ENCODE measurements around the gene BBOX1.

BBOX1 gene

GRCh38 chr11:27108809-27109208 is 68.2 kb downstream of the BBOX1 start:
- Histone ChIP-seq H3K27ac (ENCODE audit: low read depth, low read length) (no peak overlapping the region), H3K27me3 (ENCODE audit: insufficient read depth, low read length) (no peaks in the 10 kb centered on the region), H3K9ac (ENCODE audit: low read depth, low read length) (no peak overlapping the region), H3K9me3 (ENCODE audit: insufficient read depth, low read depth, low read length) (no peaks in the 10 kb centered on the region), H3K36me3 (ENCODE audit: insufficient read depth, low read length) (no peaks in the 10 kb centered on the region), H3K4me1 (ENCODE audit: insufficient read depth, low read length) (no peaks in the 10 kb centered on the region), H3K4me3 (ENCODE audit: low read length) (no peak overlapping the region)
- WGBS: 77% methylated on average over 4 of the region's 4 CpGs

GRCh38 chr11:27111896-27112295 is 71.3 kb downstream of the BBOX1 start:
- WGBS: 82% methylated on average over 2 of the region's 2 CpGs
- Histone ChIP-seq H3K36me3 (ENCODE audit: insufficient read depth, low read length) (no peaks in the 10 kb centered on the region), H3K4me3 (ENCODE audit: low read length) (no peak overlapping the region), H3K9me3 (ENCODE audit: insufficient read depth, low read depth, low read length) (no peaks in the 10 kb centered on the region), H3K4me1 (ENCODE audit: insufficient read depth, low read length) (no peaks in the 10 kb centered on the region), H3K9ac (ENCODE audit: low read depth, low read length) (no peak overlapping the region), H3K27ac (ENCODE audit: low read depth, low read length) (no peak overlapping the region), H3K27me3 (ENCODE audit: insufficient read depth, low read length) (no peaks in the 10 kb centered on the region)

GRCh38 chr11:27112946-27113345 is 72.3 kb downstream of the BBOX1 start:
- whole genome bisulfite sequencing: 100% methylated on average over 1 of the region's 1 CpG
- no peaks in the 10 kb centered on the region for H3K9me3 ChIP-seq (ENCODE audit: insufficient read depth, low read depth, low read length)

GRCh38 chr11:27115051-27115650 is 74.5 kb downstream of the BBOX1 start:
- Histone ChIP-seq H3K4me1 (ENCODE audit: insufficient read depth, low read length) (no peaks in the 10 kb centered on the region), H3K27ac (ENCODE audit: low read depth, low read length) (no peak overlapping the region), H3K27me3 (ENCODE audit: insufficient read depth, low read length) (no peaks in the 10 kb centered on the region), H3K4me3 (ENCODE audit: low read length) (no peak overlapping the region), H3K36me3 (ENCODE audit: insufficient read depth, low read length) (no peaks in the 10 kb centered on the region), H3K9me3 (ENCODE audit: insufficient read depth, low read depth, low read length) (no peaks in the 10 kb centered on the region), H3K9ac (ENCODE audit: low read depth, low read length) (no peak overlapping the region)
- 98% methylated on average over 3 of the region's 3 CpGs for WGBS

More at GRCh38 chr11:27112946-27113345, 72.3 kb downstream of the BBOX1 start:
- Histone ChIP-seq H3K27ac (ENCODE audit: low read depth, low read length) (no peak overlapping the region), H3K4me3 (ENCODE audit: low read length) (no peak overlapping the region), H3K27me3 (ENCODE audit: insufficient read depth, low read length) (no peaks in the 10 kb centered on the region), H3K9ac (ENCODE audit: low read depth, low read length) (no peak overlapping the region), H3K36me3 (ENCODE audit: insufficient read depth, low read length) (no peaks in the 10 kb centered on the region), H3K4me1 (ENCODE audit: insufficient read depth, low read length) (no peaks in the 10 kb centered on the region)

DNA sequence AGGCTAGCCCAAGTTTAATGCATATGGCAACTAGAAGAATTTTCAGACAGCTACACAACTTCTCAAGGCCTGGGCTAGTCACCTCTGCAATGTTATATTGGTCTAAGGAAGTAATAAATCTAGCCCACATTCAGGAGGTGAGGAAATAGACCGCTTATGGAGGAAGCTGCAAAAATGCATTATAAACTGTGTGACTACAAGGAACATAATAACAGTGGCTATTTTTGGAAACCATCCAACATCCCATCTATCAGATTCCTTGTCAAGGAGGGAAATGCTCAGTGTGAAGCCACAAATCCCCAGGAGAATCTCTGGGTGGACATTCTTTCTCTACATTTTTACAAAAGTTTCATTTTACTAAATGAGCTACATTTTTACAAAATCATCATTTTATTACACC is 76.1 kb downstream of the BBOX1 start:
- Histone ChIP-seq H3K9me3 (ENCODE audit: insufficient read depth, low read depth, low read length) (no peaks in the 10 kb centered on the region), H3K4me1 (ENCODE audit: insufficient read depth, low read length) (no peaks in the 10 kb centered on the region), H3K27me3 (ENCODE audit: insufficient read depth, low read length) (no peaks in the 10 kb centered on the region), H3K4me3 (ENCODE audit: low read length) (no peak overlapping the region), H3K9ac (ENCODE audit: low read depth, low read length) (no peak overlapping the region), H3K27ac (ENCODE audit: low read depth, low read length) (no peak overlapping the region), H3K36me3 (ENCODE audit: insufficient read depth, low read length) (no peaks in the 10 kb centered on the region)
- 100% methylated on average over 1 of the region's 1 CpG for WGBS

- Histone ChIP-seq H3K36me3 (ENCODE audit: insufficient read depth, low read length) (no peaks in the 10 kb centered on the region), H3K4me3 (ENCODE audit: low read length) (no peak overlapping the region), H3K27ac (ENCODE audit: low read depth, low read length) (no peak overlapping the region), H3K27me3 (ENCODE audit: insufficient read depth, low read length) (no peaks in the 10 kb centered on the region), H3K4me1 (ENCODE audit: insufficient read depth, low read length) (peaks cover under 1% of the 10 kb centered on the region; the same call in 1 of the 2 replicates), H3K9ac (ENCODE audit: low read depth, low read length) (no peak overlapping the region), H3K9me3 (ENCODE audit: insufficient read depth, low read depth, low read length) (no peaks in the 10 kb centered on the region)
- 95% methylated on average over 2 of the region's 2 CpGs for WGBS
Observed at GRCh38 chr11:27118371-27118770, 77.8 kb downstream of the BBOX1 start.

DNA sequence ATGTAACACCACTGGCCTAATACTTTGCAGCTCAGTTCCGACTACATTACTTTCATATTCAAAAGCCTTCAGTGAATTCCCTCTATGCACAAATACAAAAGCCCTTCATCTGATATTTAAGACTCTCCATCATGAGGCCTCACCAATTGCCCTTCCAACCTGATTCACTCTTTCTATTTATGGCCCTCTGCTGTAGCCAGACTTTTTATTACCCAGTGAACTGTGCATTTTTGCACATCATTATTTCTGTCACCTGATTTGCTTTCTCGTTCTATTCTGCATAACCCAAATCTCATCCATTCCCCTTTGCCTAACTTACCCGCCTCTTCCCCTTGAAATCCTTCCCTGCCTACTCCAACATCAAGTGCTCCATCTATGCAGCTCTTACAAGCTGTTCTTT is 78.3 kb downstream of the BBOX1 start:
- Histone ChIP-seq H3K4me1 (ENCODE audit: insufficient read depth, low read length) (peaks cover 6% of the 10 kb centered on the region; the same call in 1 of the 2 replicates), H3K27ac (ENCODE audit: low read depth, low read length) (no peak overlapping the region), H3K4me3 (ENCODE audit: low read length) (no peak overlapping the region), H3K9ac (ENCODE audit: low read depth, low read length) (no peak overlapping the region), H3K9me3 (ENCODE audit: insufficient read depth, low read depth, low read length) (no peaks in the 10 kb centered on the region), H3K36me3 (ENCODE audit: insufficient read depth, low read length) (no peaks in the 10 kb centered on the region), H3K27me3 (ENCODE audit: insufficient read depth, low read length) (no peaks in the 10 kb centered on the region)
- WGBS: 87% methylated on average over 3 of the region's 3 CpGs

GRCh38 chr11:27119396-27119795 is 78.8 kb downstream of the BBOX1 start:
- Histone ChIP-seq H3K9ac (ENCODE audit: low read depth, low read length) (no peak overlapping the region), H3K36me3 (ENCODE audit: insufficient read depth, low read length) (no peaks in the 10 kb centered on the region), H3K4me1 (ENCODE audit: insufficient read depth, low read length) (peaks cover 8% of the 10 kb centered on the region; the same call in 1 of the 2 replicates), H3K9me3 (ENCODE audit: insufficient read depth, low read depth, low read length) (no peaks in the 10 kb centered on the region), H3K27ac (ENCODE audit: low read depth, low read length) (no peak overlapping the region), H3K4me3 (ENCODE audit: low read length) (no peak overlapping the region), H3K27me3 (ENCODE audit: insufficient read depth, low read length) (no peaks in the 10 kb centered on the region)

- peaks cover 8% of the 10 kb centered on the region; the same call in 1 of the 2 replicates for H3K4me1 ChIP-seq (ENCODE audit: insufficient read depth, low read length)
- no peaks in the 10 kb centered on the region for H3K36me3 ChIP-seq (ENCODE audit: insufficient read depth, low read length)
- no peak overlapping the region for H3K9ac ChIP-seq (ENCODE audit: low read depth, low read length)
- H3K27ac ChIP-seq (ENCODE audit: low read depth, low read length): no peak overlapping the region
- no peaks in the 10 kb centered on the region for H3K9me3 ChIP-seq (ENCODE audit: insufficient read depth, low read depth, low read length)
- WGBS: 81% methylated on average over 1 of the region's 1 CpG
- no peak overlapping the region for H3K4me3 ChIP-seq (ENCODE audit: low read length)
- no peaks in the 10 kb centered on the region for H3K27me3 ChIP-seq (ENCODE audit: insufficient read depth, low read length)
Observed at GRCh38 chr11:27120211-27120610, 79.6 kb downstream of the BBOX1 start.

DNA sequence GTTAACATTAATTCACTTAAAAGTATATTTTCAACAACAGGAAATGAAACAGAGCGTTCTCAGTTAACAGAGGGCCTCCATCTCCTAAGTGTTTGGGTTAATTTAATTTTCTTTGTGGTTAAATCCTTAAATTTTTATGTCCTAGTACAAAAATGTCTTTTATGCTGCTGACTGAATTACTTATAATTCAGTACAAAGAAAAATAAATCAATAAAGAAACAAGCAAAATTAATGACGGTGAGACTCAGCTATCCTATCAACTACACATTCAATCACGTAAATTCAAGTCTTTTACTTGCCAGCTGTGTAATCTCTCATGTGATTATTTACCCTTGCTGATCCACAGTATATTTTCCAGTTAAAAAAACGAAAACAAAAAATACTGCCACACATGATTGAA is 81.4 kb downstream of the BBOX1 start:
- no peak overlapping the region for H3K4me3 ChIP-seq (ENCODE audit: low read length)
- H3K36me3 ChIP-seq (ENCODE audit: insufficient read depth, low read length): no peaks in the 10 kb centered on the region
- WGBS: 95% methylated on average over 2 of the region's 4 CpGs
- peaks cover 8% of the 10 kb centered on the region; the same call in 1 of the 2 replicates for H3K4me1 ChIP-seq (ENCODE audit: insufficient read depth, low read length)
- no peaks in the 10 kb centered on the region for H3K27me3 ChIP-seq (ENCODE audit: insufficient read depth, low read length)
- no peak overlapping the region for H3K9ac ChIP-seq (ENCODE audit: low read depth, low read length)
- H3K27ac ChIP-seq (ENCODE audit: low read depth, low read length): no peak overlapping the region
- no peaks in the 10 kb centered on the region for H3K9me3 ChIP-seq (ENCODE audit: insufficient read depth, low read depth, low read length)

DNA sequence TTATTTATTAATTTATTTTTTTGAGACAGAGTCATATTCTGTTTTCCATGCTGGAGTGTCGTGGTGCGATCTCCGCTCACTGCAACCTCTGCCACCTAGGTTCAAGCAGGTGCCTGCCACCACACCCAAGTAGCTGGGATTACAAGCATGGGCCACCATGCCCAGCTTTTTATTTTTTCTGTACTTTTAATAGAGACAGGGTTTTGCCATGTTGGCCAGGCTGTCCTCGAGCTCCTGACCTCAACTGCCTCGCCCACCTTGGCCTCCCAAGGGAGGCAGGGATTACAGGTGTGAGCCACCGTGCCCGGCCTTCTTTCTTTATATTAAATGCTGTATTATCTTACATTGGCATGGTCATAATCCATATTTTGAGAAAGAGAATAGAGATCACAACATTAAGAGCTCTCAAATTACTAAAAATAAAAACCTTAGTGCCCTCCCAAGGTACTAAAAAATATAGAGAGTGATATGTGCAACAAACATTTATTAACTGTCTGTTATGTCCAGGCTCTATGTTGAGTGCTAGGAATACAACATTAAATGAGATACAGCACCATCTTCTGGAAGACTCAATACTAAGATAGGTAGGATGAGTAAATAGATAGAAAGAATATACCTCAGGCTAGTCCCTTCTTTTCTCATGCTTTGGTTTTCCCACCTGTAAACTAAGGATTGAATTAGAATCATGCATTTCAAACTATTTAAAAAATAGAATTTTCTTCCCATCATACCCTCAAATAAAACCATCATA is 84.1 kb downstream of the BBOX1 start:
- Histone ChIP-seq H3K27ac (ENCODE audit: low read depth, low read length) (no peak overlapping the region), H3K36me3 (ENCODE audit: insufficient read depth, low read length) (no peaks in the 10 kb centered on the region), H3K9ac (ENCODE audit: low read depth, low read length) (no peak overlapping the region), H3K27me3 (ENCODE audit: insufficient read depth, low read length) (no peaks in the 10 kb centered on the region), H3K9me3 (ENCODE audit: insufficient read depth, low read depth, low read length) (no peaks in the 10 kb centered on the region), H3K4me3 (ENCODE audit: low read length) (no peak overlapping the region), H3K4me1 (ENCODE audit: insufficient read depth, low read length) (peaks cover 8% of the 10 kb centered on the region; the same call in 1 of the 2 replicates)
- WGBS: 95% methylated on average over 5 of the region's 7 CpGs

Data from HUES64 (cell line).